GM21381 (cell line): Measurements from ENCODE around the gene GJC1.

Experiments
- ATAC-seq: cut with Tn5 transposase; IDR thresholded peaks from one replicate; pipeline ENCODE4 v1.9.1; 2021; ENCODE audit warnings: mild to moderate bottlenecking, moderate library complexity; ENCODE audit not compliant: unreplicated experiment

GJC1 gene

DNA sequence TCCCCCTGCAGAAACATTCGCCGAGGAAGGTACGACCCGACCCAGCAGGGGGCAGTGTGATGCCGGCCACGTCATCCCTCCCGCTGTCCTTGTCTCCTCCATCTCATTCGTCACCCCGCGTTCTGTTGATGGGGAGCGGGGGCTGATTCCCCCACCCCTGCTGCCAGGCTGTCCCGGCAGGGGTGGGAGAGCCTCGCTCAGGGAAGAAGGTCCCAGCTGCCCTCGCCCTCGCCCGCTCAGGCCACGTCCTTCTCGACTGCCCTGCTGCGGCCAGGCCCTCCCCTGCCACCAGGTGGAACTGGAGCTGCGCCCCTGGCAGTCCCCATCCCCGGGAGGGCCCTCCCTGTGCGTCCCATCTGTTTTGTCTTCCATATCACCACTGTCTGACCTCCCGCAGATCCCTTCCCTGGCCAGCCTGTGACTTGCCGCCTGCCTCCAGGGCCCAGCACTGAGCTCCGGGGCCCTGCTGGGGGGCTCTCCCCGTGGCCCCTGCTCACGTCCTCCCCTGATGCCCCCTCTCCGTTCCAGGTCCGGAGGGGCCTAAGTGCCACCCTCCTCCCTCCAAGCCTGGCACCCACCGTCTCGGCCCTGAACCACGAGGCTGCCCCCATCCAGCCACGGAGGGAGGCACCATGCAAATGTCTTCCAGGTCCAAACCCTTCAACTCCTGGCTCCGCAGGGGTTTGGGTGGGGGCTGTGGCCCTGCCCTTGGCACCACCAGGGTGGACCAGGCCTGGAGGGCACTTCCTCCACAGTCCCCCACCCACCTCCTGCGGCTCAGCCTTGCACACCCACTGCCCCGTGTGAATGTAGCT lies 50.7 kb downstream of the GJC1 start:
- ATAC-seq, result no peak

DNA sequence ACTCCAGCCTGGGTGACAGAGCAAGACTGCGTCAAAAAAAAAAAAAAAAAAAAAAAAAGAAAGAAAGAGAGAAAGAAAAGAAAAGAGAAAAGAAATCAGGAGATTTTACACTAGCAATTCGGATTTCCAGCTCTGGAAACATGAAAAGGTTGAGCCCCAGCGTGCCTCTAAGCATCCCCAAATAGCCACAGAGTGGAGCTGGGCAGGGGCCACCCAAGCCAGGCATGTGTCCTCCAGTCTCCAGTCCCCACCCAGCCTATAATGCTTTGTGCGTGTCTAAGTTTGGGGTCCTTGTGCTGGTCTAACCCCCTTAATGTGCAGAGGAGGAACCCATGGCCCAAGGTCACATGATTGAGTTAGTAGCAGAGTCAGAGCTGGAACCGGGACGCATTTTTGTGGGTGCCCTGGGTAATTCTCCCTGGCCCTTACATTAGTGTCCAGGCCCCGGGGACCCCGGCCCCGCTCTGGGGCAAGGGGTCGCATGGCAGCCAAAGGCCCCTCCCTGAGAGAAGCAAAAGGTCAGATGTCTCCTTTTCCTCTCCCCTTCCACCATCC lies 51.4 kb downstream of the GJC1 start:
- ATAC-seq, result no peak

DNA sequence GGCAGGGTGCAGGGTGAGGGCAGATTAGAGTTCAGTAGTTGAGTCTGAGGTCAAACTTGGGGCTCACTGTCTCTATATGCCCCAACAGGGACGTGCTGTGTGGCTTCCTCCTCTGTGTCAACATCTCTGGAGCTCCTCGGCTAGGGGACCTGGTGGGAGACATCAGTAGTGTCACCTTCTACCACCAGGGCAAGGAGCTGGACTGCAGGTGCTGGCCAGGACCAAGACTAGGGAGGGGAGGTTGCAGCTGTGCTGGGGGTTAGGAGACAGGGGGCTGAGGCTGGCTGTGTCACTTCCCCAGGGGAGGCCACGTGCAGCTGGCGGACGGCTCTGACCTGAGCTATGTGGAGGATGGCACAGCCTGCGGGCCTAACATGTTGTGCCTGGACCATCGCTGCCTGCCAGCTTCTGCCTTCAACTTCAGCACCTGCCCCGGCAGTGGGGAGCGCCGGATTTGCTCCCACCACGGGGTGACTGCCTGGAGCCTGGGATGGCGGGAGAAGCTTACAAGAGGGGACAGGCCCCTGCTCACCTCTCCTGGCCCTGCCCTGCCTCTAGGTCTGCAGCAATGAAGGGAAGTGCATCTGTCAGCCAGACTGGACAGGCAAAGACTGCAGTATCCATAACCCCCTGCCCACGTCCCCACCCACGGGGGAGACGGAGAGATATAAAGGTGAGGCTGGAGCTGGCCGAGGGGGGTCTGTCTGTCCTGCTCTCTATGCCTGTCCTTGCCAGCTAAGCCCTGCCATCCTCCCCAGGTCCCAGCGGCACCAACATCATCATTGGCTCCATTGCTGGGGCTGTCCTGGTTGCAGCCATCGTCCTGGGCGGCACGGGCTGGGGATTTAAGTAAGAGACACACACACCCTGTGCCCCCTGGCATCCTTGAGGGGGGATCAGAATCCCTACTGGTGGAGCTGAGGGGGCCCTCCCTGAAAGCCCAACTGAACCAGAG lies 52.4 kb downstream of the GJC1 start:
- no peak for ATAC-seq

DNA sequence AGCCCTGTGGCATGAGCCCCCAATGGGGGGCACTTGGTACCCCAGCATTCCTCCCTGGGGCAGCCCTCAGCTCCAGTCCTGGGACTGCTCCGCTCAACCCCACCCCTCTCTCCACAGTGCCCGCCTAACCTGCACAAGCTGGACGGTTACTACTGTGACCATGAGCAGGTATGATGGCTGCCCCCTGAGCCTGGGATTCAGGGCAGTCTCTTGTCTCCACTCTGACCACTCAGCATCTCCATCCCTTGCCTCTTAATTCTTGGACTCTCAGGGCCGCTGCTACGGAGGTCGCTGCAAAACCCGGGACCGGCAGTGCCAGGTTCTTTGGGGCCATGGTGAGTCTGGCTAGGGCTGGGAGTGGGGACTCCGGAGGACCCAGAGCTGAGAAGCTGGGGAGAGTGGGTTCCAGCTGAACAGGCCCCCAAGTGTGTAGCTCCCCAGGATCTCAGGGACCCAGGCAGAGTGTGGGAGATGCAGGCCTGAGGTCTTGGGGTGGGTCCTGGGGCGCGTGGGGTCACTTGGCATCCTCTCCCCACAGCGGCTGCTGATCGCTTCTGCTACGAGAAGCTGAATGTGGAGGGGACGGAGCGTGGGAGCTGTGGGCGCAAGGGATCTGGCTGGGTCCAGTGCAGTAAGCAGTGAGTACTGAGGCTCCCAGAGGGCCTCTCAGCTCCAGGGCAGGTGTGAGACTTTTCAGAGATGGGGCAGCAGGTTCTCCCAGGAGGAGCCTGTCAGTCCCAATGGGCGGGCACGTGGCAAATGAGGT lies 53.3 kb downstream of the GJC1 start:
- ATAC-seq, result no peak

GRCh38 chr17:44775838-44776621 lies 54.1 kb downstream of the GJC1 start:
- ATAC-seq, result peak; percentile 7

DNA sequence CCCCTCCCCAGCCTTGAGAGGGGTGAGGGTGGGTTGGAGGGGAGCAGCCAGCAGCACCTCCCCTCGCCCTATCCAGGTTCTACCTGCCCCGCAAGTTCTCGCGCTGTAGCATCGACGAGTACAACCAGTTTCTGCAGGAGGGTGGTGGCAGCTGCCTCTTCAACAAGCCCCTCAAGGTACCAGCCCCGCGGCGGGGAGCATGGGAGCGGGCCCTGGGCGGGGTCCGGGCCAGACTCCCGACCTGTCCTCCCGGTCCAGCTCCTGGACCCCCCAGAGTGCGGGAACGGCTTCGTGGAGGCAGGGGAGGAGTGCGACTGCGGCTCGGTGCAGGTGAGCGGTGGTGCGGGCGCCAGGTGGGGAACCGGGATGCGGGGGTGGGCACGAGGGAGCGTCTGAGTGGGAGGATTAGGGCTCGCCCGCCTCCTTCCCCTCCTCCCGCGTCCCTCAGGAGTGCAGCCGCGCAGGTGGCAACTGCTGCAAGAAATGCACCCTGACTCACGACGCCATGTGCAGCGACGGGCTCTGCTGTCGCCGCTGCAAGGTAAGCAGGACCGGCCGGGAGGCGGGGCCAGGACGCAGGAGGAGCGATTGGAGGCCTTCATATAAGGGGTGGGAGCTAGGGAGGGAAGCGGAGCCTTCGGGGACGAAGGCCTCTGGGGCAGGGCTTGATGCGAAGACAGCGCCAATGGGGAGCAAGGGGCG lies 54.8 kb downstream of the GJC1 start:
- ATAC-seq, result peak; percentile 91

GRCh38 chr17:44774271-44775135 lies 55.6 kb downstream of the GJC1 start:
- no peak for ATAC-seq

DNA sequence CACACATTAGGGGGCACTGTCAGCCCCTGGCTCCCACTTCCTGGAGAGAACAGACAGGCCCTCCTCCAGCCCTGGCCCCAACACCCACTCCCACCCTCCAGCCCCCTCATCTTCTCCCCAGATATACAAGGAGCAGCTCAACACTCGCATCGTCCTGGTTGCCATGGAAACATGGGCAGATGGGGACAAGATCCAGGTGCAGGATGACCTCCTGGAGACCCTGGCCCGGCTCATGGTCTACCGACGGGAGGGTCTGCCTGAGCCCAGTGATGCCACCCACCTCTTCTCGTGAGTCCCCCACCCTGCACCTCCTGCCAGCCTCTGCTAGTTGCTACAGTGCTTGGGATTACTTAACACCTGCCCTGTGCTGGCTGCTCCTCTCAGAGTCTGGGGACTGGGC lies 56.9 kb downstream of the GJC1 start:
- no peak for ATAC-seq

DNA sequence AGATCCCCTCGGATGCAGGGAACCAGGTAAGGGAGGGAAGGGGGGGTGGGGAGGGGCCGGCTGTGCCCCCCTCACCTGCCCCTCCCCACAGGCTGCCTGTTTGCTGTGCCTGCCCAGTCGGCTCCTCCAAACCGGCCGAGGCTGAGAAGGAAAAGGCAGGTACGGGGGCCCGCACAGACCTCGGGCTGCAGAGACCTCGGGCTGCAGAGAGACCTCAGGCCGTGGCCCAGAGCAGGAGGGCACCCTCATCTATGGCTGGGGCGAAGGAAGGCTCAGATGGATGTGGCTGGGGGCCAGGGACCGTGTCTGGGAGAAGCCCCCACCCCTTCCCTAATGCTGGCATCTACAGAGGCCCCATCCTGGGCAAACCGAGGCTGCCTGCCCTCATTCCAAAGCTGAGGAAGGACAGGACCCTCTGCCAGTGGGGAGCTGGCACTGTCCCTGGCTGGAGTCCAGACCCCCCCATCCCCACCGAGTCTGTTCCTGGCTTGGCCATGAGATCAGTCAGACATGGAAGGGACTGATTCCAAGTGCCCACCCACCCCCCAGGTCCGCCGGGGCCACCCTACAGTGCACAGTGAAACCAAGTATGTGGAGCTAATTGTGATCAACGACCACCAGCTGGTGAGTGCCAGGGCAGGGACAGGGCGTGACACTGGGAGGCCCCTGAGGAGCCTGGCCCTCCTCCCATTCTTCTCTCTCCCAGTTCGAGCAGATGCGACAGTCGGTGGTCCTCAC lies 57.6 kb downstream of the GJC1 start:
- no peak for ATAC-seq

DNA sequence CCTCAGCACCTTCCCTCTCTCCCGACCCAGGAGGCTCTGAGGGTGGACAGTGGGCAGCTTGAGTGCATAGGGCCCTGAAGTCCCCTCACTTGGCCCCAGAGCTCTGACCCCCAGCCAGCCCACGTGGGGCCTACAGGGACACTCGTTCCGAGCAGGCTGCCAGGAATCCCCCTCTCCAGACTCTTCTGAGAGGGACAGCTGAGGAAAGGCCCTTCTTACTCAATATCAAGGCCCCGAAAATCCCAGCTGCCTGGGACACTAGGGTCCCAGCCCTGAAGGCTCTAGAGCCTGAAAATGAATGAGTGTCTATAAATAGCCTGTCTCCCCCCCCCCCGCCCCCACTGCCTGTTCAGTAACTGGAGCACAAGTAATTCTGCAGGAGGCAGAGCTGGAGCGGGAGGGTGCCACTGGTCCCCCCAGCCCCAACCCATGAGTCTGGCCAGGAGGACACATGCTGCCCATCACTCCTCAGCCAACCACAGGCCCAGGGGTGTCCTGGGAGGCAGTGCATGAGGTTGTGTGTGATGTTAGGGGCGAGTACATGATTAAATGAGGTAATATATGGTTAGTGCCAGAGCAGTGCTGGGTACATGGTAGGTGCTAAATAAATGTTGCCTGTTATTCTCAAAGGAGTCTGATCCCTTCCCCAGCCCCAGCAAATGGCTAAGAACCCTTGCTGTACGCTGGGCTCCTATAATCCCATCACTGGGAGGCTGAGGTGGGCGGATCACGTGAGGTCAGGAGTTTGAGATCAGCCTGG lies 59.7 kb downstream of the GJC1 start:
- no peak for ATAC-seq

GRCh38 chr17:44769647-44770084 lies 60.4 kb downstream of the GJC1 start:
- no peak for ATAC-seq

- no peak for ATAC-seq
These were observed 60.9 kb downstream of the GJC1 start for GRCh38 chr17:44769230-44769629.

DNA sequence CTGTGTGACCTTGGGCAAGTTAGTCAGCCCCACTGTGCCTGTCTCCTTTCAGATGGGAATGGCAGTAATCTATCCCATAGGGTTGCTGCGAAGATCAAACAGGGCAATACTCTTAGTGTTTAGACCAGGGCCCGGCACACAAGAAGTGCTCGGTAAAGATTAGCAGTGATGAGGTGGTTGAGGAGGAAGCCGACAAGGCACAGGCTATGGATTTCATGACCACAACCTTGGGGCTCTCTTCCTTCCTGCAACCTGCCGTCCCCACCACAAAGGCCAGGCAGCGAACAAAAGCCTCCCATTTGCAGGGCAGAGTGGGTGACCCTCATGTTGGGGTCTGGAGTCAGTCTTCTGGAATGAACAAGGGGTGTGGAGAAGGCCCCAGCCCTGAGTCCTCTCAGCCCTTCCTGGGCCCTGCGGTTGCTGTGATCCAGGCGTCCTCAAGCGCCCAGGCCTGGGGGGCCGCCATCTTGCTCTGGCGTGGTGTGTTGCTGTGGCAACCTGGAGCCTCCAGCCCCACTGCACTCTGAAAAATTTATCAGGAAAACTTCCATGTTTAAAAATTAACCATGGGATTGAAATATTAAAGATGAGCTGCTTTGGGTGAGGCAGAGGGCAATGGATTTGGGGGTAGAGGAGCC lies 61.5 kb downstream of the GJC1 start:
- no peak for ATAC-seq

- ATAC-seq, result no peak
These were observed 62.6 kb downstream of the GJC1 start for GRCh38 chr17:44767493-44767892.

GRCh38 chr17:44766409-44767038 lies 63.6 kb downstream of the GJC1 start:
- no peak for ATAC-seq

- ATAC-seq, result no peak
These were observed 64.1 kb downstream of the GJC1 start for GRCh38 chr17:44765965-44766364.
